ENCODE results near the gene STK39. TPM values are rescaled to one million over a fixed set of nuclear protein-coding genes. Genes with fewer than 3 reads are reported as not detected.

The STK39 gene
- total RNA-seq, 4 donors from 2014 or later, result 18.4 to 65.0 (median 27.1) TPM

DNA sequence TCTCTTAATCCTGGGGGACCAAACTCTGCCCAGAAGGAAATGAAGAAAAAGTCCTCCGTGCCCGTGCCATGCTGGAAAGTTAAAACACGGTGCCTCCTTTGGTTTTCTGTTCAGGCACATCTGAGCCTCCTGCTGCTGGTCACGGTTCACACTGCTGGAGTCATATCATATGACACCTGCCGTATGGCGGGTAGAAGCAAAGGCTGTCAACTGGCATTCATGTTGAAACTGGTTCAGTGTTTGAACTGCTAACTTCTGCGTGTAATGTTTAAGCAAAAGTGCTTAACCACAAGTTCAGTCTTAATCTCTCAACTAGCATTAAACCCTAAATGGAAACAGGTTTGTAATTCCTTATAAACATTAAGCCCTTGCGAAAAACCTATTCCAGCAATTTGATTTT, 3.1 kb downstream of the STK39 start:
- ATAC-seq (ENCODE audit: low FRiP score) (no peak), DNase-seq (ENCODE audit: low spot score) (no peak)
- TF ChIP-seq, protein P1, sequence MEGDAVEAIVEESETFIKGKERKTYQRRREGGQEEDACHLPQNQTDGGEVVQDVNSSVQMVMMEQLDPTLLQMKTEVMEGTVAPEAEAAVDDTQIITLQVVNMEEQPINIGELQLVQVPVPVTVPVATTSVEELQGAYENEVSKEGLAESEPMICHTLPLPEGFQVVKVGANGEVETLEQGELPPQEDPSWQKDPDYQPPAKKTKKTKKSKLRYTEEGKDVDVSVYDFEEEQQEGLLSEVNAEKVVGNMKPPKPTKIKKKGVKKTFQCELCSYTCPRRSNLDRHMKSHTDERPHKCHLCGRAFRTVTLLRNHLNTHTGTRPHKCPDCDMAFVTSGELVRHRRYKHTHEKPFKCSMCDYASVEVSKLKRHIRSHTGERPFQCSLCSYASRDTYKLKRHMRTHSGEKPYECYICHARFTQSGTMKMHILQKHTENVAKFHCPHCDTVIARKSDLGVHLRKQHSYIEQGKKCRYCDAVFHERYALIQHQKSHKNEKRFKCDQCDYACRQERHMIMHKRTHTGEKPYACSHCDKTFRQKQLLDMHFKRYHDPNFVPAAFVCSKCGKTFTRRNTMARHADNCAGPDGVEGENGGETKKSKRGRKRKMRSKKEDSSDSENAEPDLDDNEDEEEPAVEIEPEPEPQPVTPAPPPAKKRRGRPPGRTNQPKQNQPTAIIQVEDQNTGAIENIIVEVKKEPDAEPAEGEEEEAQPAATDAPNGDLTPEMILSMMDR (IDR thresholded peaks at IDR 0.05), result no peak

GRCh38 chr2:168243061-168243460, 4.3 kb downstream of the STK39 start:
- no peak for DNase-seq (ENCODE audit: low spot score)
- TF ChIP-seq, protein P1 (IDR thresholded peaks at IDR 0.05), result no peak
- no peak for ATAC-seq (ENCODE audit: low FRiP score)

- ATAC-seq (ENCODE audit: low FRiP score) (no peak), DNase-seq (ENCODE audit: low spot score) (no peak)
- TF ChIP-seq, protein P1 (IDR thresholded peaks at IDR 0.05), result no peak
Observed at GRCh38 chr2:168241746-168242145, 5.6 kb downstream of the STK39 start.

GRCh38 chr2:168241208-168241607, 6.2 kb downstream of the STK39 start:
- ATAC-seq (ENCODE audit: low FRiP score) (no peak), DNase-seq (ENCODE audit: low spot score) (no peak)
- TF ChIP-seq, protein P1 (IDR thresholded peaks at IDR 0.05), result no peak

DNA sequence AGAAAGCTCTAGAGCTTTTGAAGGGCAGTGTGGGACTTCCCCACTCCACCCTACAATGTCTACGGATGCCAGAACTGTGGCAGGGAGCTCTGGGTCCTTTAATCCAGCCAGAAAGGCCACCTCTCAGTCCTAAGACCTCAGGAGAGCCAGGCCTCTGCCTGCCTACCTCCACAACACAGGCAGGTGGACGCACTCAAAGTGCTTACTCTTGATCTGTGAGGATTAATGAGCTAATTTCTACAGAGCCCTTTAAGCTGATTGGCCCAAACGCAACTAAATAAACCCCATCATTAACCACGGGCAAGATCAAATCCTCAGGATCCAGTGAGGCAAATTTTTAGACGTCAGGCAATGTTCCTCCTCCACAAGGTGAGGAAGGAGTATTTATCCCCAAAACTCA, 8.1 kb downstream of the STK39 start:
- ATAC-seq (ENCODE audit: low FRiP score) (no peak), DNase-seq (ENCODE audit: low spot score) (no peak)
- TF ChIP-seq, protein P1 (IDR thresholded peaks at IDR 0.05), result no peak

GRCh38 chr2:168237741-168238140, 9.7 kb downstream of the STK39 start:
- no peak for DNase-seq (ENCODE audit: low spot score)
- ATAC-seq (ENCODE audit: low FRiP score), result no peak
- TF ChIP-seq, protein P1 (IDR thresholded peaks at IDR 0.05), result no peak

DNA sequence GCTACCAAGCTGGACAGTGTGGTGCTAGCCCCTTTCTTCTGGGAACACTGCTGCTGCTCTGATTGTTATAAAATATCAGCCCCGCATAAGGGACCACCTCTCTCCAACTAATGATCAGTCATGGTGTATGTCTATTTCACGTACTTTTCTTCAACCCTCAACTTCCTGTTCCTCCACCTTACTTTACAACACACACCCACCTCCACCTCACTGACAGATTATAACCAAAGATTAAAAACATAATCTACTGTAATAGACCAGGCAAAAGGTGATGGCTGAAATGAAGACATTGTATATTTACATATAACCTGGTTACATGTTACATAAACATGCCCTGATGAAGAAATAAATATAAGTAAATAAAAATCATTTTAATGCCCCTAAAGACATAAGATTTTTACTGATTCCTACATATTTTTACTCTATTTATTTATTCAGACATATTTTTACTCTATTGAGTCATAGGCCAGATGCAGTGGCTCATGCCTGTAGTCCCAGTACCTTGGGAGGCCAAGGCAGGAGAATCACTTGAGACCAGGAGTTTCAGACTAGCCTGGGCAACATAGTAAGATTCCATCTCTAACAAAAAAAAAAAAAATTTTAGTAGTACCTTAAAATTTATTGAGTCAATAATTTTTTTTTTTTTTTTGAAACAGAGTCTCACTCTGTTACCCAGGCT, 12.8 kb downstream of the STK39 start:
- DNase-seq (ENCODE audit: low spot score) (no peak), ATAC-seq (ENCODE audit: low FRiP score) (no peak)
- TF ChIP-seq, protein P1 (IDR thresholded peaks at IDR 0.05), result no peak
